Retinal pigment epithelial cell (primary cell): ENCODE results near the gene C1orf87.

Experiments
- DNase-seq: peaks from one replicate; pipeline ENCODE4 v3.0.0-alpha.2; 2010; ENCODE audit warnings: low read depth
- H3K4me3 ChIP-seq: 2 replicates; pipeline ENCODE4 v1.5.1; 2011; ENCODE audit warnings: mild to moderate bottlenecking, low read length, control low read depth, moderate library complexity
- TF ChIP-seq, protein P1 (sequence below): conservative IDR thresholded peaks from 2 replicates; pipeline ENCODE4 v1.5.1; 2011; ENCODE audit warnings: low read depth, low read length, control low read depth, inconsistent platforms

The C1orf87 gene

DNA sequence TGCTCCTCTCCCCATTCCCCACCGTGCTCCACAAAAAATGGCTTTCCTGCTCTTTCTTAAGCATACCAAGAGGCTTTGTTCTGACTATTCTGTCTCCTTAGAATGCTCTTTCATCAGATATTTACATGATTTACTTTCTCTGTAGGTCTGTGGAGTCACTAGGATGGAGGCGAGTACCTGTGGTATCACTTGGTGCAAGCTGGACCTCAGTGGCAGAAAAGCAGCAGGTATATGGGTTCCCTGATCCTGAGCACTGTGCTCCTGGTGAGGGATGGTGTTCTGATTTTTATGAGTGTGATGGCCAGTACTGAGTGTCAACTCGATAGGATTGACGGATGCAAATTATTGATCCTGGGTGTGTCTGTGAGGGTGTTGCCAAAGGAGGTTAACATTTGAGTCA is 10.0 kb downstream of the C1orf87 start:
- no peak for DNase-seq
- TF ChIP-seq, protein P1, sequence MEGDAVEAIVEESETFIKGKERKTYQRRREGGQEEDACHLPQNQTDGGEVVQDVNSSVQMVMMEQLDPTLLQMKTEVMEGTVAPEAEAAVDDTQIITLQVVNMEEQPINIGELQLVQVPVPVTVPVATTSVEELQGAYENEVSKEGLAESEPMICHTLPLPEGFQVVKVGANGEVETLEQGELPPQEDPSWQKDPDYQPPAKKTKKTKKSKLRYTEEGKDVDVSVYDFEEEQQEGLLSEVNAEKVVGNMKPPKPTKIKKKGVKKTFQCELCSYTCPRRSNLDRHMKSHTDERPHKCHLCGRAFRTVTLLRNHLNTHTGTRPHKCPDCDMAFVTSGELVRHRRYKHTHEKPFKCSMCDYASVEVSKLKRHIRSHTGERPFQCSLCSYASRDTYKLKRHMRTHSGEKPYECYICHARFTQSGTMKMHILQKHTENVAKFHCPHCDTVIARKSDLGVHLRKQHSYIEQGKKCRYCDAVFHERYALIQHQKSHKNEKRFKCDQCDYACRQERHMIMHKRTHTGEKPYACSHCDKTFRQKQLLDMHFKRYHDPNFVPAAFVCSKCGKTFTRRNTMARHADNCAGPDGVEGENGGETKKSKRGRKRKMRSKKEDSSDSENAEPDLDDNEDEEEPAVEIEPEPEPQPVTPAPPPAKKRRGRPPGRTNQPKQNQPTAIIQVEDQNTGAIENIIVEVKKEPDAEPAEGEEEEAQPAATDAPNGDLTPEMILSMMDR, result no peak
- H3K4me3 ChIP-seq, result no peak overlapping the region

DNA sequence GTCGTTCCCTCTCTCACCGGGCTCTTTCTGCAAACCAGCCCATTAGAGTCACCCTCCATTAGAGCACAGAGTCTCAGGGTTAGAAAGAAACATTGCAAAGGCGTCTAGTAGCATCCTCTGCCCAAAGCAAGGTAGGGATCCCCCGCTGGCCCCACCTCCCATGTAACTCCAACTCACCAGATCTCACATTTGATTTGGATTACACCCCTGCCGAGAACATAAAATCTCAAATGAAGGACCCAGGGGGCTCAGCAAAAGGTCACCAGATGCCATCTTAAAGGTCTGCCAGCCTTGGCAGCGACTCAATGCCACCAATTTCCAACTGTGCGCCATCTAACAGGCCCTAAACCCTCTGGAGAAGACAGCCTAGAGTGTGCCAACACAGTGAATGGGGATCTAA is 14.1 kb downstream of the C1orf87 start:
- no peak for DNase-seq
- TF ChIP-seq, protein P1, result no peak
- H3K4me3 ChIP-seq, result no peak overlapping the region

DNA sequence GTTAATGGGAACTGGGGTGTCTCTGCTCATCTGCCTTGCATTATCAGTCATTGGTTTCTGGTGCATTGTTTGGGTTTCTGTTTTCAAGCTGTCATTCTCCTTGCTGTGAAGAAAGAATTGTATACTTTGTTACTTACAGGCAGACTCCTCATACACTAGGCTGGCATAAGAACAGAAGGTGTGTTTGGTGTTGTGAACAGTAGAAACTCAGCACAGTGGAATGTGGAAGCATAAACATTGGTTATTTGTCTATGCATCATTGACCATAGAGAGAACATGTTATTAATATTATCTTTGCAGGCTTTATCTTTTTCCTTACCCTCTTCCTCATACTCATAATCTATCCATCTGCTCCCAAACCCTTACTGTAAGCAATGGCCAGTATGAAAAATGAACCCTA is 18.2 kb downstream of the C1orf87 start:
- TF ChIP-seq, protein P1, result no peak
- no peak for DNase-seq
- H3K4me3 ChIP-seq, result no peak overlapping the region

DNA sequence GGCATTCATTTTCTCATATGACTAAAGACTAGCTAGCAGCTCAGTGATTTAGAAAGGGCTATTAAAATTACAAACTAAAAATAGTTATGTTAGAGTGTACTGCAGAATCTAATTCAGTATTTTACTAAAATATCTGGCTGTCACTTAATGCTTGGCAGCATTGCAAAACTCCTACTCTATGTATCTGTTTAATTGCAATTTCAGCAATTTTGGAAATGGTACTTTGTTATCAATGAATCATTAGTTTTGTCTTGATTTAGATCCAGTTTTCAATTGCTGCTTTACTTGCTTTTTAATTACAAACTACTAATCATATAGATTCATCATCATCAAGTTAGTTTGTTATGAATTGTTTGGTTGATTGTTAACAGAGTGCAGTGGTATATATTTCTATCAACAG is 19.2 kb downstream of the C1orf87 start:
- H3K4me3 ChIP-seq, result no peak overlapping the region
- no peak for DNase-seq
- TF ChIP-seq, protein P1, result no peak

DNA sequence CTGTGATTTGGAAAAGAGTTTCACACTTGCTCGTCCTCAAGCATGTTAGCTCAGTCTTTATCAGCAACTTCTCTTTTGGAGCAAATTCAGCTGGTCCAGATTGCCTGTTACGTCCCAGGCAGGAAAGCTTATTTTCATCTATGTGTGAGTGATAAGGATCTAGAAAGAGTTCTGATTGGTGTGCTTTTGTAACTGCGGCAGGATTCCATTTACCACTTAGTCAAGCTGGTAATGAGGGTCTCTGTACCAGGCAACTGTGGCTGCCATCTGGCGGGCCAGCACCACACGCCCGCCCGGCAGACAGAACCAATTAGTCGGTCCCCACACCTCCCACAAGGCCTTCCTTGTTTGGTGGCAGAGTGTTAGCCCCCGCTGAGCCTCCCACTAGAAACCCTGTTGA is 21.0 kb downstream of the C1orf87 start:
- DNase-seq, result no peak
- TF ChIP-seq, protein P1, result no peak

DNA sequence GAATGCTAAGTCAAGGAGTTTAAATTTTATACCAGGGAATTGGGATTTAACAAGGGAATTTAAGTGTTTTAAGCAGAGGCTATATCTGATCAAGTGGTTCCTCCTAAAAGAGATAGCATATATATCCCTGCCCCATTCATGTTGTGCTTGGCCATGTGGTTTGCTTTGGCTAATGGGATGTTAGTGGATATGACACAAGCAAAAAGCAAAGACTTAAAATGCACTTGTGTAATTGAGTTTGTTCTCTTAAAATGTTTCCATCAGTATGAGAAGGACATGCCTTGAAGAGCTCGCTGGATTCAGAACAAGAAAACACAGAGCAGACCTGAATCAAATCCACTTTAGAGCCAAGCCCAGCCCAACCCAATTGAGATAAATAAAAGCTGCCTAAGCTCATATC is 22.4 kb downstream of the C1orf87 start:
- no peak for DNase-seq
- TF ChIP-seq, protein P1, result no peak
- no peak overlapping the region for H3K4me3 ChIP-seq

More for the DNA sequence above, 21.0 kb downstream of the C1orf87 start:
- no peak overlapping the region for H3K4me3 ChIP-seq

DNA sequence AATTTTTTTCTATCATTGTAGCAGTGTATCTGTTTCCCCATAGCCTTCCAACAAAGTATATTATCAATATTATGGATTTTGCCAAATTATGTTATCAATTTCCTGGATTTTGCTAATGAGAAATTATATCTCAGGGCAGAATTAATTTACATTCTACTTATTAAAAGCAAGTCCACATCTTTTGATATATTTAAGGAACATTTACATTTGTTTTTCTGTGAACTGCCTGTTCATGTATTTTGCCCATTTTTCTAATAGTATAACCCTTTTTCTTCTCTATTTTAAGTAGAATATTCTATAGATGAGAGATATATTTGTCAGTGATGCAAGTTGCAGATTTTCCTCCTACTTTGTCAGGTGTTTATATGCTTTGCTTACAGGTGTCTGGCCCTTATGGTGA is 24.4 kb downstream of the C1orf87 start:
- no peak for DNase-seq
- TF ChIP-seq, protein P1, result no peak
- H3K4me3 ChIP-seq, result no peak overlapping the region
